NCI-H69 (cell line): ENCODE data around the gene PDE9A.

Experiments used
- DNase-seq: peaks from one replicate; lab custom pipeline; 2025; lab: John Stamatoyannopoulos, UW

Gene PDE9A

GRCh38 chr21:42777064-42777756, 123.8 kb downstream of the PDE9A start:
- no peak for DNase-seq

GRCh38 chr21:42777757-42778344, 124.4 kb downstream of the PDE9A start:
- DNase-seq = no peak

- no peak for DNase-seq
Measured at GRCh38 chr21:42779431-42779861, 126.0 kb downstream of the PDE9A start.

GRCh38 chr21:42780617-42781016, 127.2 kb downstream of the PDE9A start:
- DNase-seq = no peak

GRCh38 chr21:42781150-42781970, 127.9 kb downstream of the PDE9A start:
- peak; percentile 88 for DNase-seq

- peak; percentile 82 for DNase-seq
Measured at GRCh38 chr21:42781971-42782722, 128.7 kb downstream of the PDE9A start.

- peak; percentile 27 for DNase-seq
Measured at GRCh38 chr21:42782723-42783242, 129.4 kb downstream of the PDE9A start.

- DNase-seq = no peak
Measured at GRCh38 chr21:42784276-42784675, 130.9 kb downstream of the PDE9A start.

- no peak for DNase-seq
Measured at GRCh38 chr21:42784896-42785451, 131.6 kb downstream of the PDE9A start.

GRCh38 chr21:42785666-42786427, 132.4 kb downstream of the PDE9A start:
- no peak for DNase-seq

- no peak for DNase-seq
Measured at GRCh38 chr21:42786884-42787283, 133.5 kb downstream of the PDE9A start.

- DNase-seq = no peak
Measured at GRCh38 chr21:42787613-42788012, 134.2 kb downstream of the PDE9A start.

GRCh38 chr21:42790520-42791065, 137.2 kb downstream of the PDE9A start:
- no peak for DNase-seq

- DNase-seq = no peak
Measured at GRCh38 chr21:42793774-42794173, 140.4 kb downstream of the PDE9A start.

GRCh38 chr21:42794551-42794950, 141.1 kb downstream of the PDE9A start:
- no peak for DNase-seq

- DNase-seq = peak; percentile 13
Measured at GRCh38 chr21:42796327-42797062, 143.1 kb downstream of the PDE9A start.

- no peak for DNase-seq
Measured at GRCh38 chr21:42797522-42797921, 144.1 kb downstream of the PDE9A start.

GRCh38 chr21:42798106-42798505, 144.7 kb downstream of the PDE9A start:
- no peak for DNase-seq

- no peak for DNase-seq
Measured at GRCh38 chr21:42799516-42799915, 146.1 kb downstream of the PDE9A start.

GRCh38 chr21:42799948-42800347, 146.5 kb downstream of the PDE9A start:
- no peak for DNase-seq
